T-helper 2 cell treated with Interferon-gamma antibody and Interleukin-4, amounts not matched to agents 5 μg/mL and 100 μg/mL, for 36 hours (primary cell): ENCODE results near the gene DCAF6.
A peak's percentile ranks its signal among the peaks of the same experiment; 100 is the strongest.
"Not testable (repeated sequence)": the region's sequence is repeated elsewhere in the genome, so short reads cannot be mapped to it uniquely, and the experiment has no call there.

Experiments used
- DNase-seq: peaks from one replicate; pipeline ENCODE4 v3.0.0; 2021; ENCODE audit warnings: low spot score
- H3K27ac Mint-ChIP-seq: one replicate; pipeline ENCODE4 v1.8.0; 2021; ENCODE audit warnings: mild to moderate bottlenecking, mixed read lengths
- H3K27me3 Mint-ChIP-seq: one replicate; pipeline ENCODE4 v1.8.0; 2021; ENCODE audit warnings: low read depth, mixed read lengths
- H3K36me3 Mint-ChIP-seq: one replicate; pipeline ENCODE4 v1.8.0; 2021; ENCODE audit warnings: low read depth, mixed read lengths
- H3K4me1 Mint-ChIP-seq: one replicate; pipeline ENCODE4 v1.8.0; 2021; ENCODE audit warnings: low read depth, mixed read lengths
- H3K4me3 Mint-ChIP-seq: one replicate; pipeline ENCODE4 v1.8.0; 2022; ENCODE audit warnings: mild to moderate bottlenecking, moderate library complexity, mixed read lengths
- H3K9me3 Mint-ChIP-seq: one replicate; pipeline ENCODE4 v1.8.0; 2021; ENCODE audit warnings: mixed read lengths

The DCAF6 gene

DNA sequence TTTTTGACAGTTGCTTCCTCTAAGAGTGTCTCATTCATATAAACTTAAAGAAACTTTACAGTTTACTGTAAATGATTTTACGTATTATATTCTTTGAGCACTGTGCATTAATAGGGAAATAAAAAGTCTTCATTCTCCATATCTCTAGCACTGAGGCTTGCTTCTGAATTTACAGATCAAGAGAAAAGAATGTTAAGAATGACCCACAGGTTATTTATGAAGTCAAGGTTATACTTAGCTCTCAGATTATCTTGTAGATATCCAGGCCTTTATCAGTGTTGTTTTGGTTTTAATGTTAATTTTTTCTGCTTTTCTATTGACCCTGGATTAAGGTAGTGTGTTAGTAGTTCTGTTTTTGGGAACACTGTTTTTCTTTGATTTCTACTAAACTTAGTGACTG is 108.8 kb downstream of the DCAF6 start:
- Mint-ChIP-seq H3K9me3 (no peaks in the 10 kb centered on the region), H3K27ac (no peak overlapping the region), H3K27me3 (no peaks in the 10 kb centered on the region), H3K36me3 (peaks cover 18% of the 10 kb centered on the region), H3K4me1 (no peaks in the 10 kb centered on the region), H3K4me3 (no peak overlapping the region)
- no peak for DNase-seq

- H3K4me3 Mint-ChIP-seq: no peak overlapping the region
- no peak for DNase-seq
- H3K4me1 Mint-ChIP-seq: peaks cover 7% of the 10 kb centered on the region
- no peaks in the 10 kb centered on the region for H3K9me3 Mint-ChIP-seq
- no peak overlapping the region for H3K27ac Mint-ChIP-seq
- peaks cover 8% of the 10 kb centered on the region for H3K36me3 Mint-ChIP-seq
- no peaks in the 10 kb centered on the region for H3K27me3 Mint-ChIP-seq
These were observed 113.8 kb downstream of the DCAF6 start for GRCh38 chr1:168050307-168050706.

GRCh38 chr1:168050880-168051279 is 114.4 kb downstream of the DCAF6 start:
- peaks cover 7% of the 10 kb centered on the region for H3K4me1 Mint-ChIP-seq
- no peak for DNase-seq
- no peak overlapping the region for H3K27ac Mint-ChIP-seq
- no peaks in the 10 kb centered on the region for H3K27me3 Mint-ChIP-seq
- no peak overlapping the region for H3K4me3 Mint-ChIP-seq
- H3K9me3 Mint-ChIP-seq: no peaks in the 10 kb centered on the region
- H3K36me3 Mint-ChIP-seq: peaks cover 11% of the 10 kb centered on the region

DNA sequence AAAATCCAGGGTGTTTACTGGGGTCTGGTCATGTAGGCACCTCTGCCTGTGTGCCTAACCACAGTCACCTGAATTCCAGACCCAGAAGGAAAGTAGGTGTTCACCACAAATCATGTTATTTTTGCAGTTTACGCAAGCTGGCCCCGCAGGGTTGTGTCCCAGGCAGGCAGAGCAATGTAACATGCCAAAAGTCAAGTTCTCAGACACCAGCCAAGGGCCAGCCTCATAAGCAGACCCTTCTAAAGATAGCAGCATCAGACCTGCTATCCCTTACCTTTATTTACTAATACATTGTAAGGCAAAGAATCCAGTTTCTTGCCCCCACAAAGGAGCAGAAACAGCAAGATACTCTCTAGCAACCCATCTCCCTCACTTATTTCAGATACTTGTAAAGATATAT is 117.2 kb downstream of the DCAF6 start:
- Mint-ChIP-seq H3K4me1 (peaks cover 7% of the 10 kb centered on the region), H3K4me3 (no peak overlapping the region), H3K9me3 (no peaks in the 10 kb centered on the region), H3K27ac (no peak overlapping the region), H3K27me3 (no peaks in the 10 kb centered on the region), H3K36me3 (peaks cover 10% of the 10 kb centered on the region)
- DNase-seq: no peak

DNA sequence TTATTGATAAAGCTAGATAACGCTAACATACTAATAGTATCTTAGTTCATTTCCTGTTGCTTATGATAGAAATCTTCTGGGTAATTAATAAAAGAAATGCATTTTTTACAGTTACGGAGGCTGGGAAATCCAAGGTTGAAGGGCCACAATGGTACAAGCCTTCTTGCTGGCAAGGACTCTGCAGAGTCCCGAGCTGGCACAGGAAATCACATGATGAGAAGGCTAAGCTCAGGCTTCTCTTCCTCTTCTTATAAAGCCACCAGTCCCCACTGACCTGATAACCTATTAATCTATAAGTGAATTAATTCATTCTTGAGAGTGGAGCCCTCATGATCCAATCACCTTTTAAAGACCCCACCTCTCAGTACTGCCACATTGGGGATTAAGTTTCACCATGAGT is 117.6 kb downstream of the DCAF6 start:
- H3K36me3 Mint-ChIP-seq: peaks cover 9% of the 10 kb centered on the region
- H3K4me1 Mint-ChIP-seq: peaks cover 7% of the 10 kb centered on the region
- no peak overlapping the region for H3K4me3 Mint-ChIP-seq
- no peaks in the 10 kb centered on the region for H3K27me3 Mint-ChIP-seq
- no peak for DNase-seq
- no peak overlapping the region for H3K27ac Mint-ChIP-seq
- H3K9me3 Mint-ChIP-seq: no peaks in the 10 kb centered on the region

DNA sequence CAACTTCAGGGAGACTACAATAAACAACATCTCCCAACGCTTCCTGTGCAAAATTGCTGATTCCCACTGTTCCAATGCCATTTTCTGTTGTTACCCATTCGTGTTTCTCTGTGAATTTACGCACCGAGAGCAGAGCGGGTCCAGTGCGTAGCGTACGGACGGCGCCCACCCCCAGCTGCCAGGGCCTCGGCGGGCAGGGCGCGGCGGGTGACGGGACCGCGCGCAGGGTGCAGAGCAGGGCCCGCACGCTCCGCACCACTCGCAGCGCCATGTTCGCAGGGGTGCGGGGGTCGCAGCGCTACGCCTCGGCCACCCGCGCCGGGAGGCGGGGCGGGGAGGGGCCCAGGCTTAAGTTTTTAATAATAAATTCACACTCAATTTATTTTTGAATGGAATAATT is 119.7 kb downstream of the DCAF6 start:
- H3K4me3 Mint-ChIP-seq, H3K36me3 Mint-ChIP-seq, H3K27ac Mint-ChIP-seq, H3K4me1 Mint-ChIP-seq, H3K9me3 Mint-ChIP-seq, H3K27me3 Mint-ChIP-seq, DNase-seq: not testable (repeated sequence)

DNA sequence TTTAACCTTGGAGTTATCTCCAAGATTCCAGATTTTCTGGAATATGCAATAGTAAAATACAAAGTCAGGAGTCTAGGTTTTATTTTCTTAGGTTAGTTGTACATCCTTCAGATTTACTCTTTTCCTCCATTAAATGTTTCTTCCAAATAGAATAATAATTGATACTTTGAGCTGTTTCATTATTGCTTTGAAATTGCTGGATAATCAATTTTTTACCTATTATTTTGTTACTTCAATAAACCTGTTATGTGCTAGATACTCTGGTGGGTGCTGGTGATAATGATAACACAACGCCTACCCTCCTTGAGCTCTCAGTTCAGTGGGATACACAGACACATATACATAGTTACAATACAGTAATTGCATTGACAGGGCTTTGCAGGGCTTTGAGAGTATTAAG is 120.9 kb downstream of the DCAF6 start:
- no peak for DNase-seq
- H3K4me3 Mint-ChIP-seq: no peak overlapping the region
- no peaks in the 10 kb centered on the region for H3K27me3 Mint-ChIP-seq
- H3K9me3 Mint-ChIP-seq: no peaks in the 10 kb centered on the region
- peaks cover 7% of the 10 kb centered on the region for H3K4me1 Mint-ChIP-seq
- H3K27ac Mint-ChIP-seq: no peak overlapping the region
- peaks cover 9% of the 10 kb centered on the region for H3K36me3 Mint-ChIP-seq

DNA sequence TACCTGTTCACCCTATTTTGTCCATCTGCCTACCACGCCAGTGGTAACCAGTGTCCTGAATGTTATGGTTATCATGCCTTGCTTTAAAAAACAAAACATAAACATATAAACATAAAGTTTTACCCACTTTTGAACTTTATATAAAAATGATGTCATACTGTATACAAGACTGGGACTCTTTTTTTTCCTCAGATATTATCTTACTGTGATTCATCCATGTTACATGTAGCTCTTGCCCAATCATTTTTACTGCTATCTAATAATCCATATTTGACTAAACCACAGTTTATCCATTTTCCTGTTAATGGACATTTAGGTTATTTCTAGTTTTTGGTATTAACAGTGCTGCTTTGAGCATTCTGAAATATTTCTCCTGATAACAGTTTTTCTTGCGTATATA is 121.4 kb downstream of the DCAF6 start:
- H3K36me3 Mint-ChIP-seq: peaks cover 9% of the 10 kb centered on the region
- no peak overlapping the region for H3K27ac Mint-ChIP-seq
- DNase-seq: no peak
- no peak overlapping the region for H3K4me3 Mint-ChIP-seq
- H3K27me3 Mint-ChIP-seq: no peaks in the 10 kb centered on the region
- peaks cover 7% of the 10 kb centered on the region for H3K4me1 Mint-ChIP-seq
- no peaks in the 10 kb centered on the region for H3K9me3 Mint-ChIP-seq

- no peaks in the 10 kb centered on the region for H3K9me3 Mint-ChIP-seq
- H3K4me3 Mint-ChIP-seq: no peak overlapping the region
- H3K36me3 Mint-ChIP-seq: peaks cover 5% of the 10 kb centered on the region
- H3K27ac Mint-ChIP-seq: no peak overlapping the region
- no peaks in the 10 kb centered on the region for H3K27me3 Mint-ChIP-seq
- DNase-seq: no peak
- H3K4me1 Mint-ChIP-seq: no peaks in the 10 kb centered on the region
These were observed 127.7 kb downstream of the DCAF6 start for GRCh38 chr1:168064216-168064615.

DNA sequence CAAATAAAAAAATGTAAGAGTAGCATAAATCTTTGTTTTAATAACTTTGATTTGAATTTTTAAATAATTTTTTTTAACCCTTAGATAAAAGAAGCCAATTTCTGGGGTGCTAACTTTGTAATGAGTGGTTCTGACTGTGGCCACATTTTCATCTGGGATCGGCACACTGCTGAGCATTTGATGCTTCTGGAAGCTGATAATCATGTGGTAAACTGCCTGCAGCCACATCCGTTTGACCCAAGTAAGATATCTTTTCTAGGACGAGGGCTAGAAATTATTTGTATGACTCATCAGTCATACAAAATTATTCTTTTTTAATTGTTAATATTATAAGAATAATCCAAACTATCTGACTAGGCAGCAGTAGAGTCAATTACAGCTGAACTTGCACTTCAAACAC is 129.0 kb downstream of the DCAF6 start:
- H3K4me1 Mint-ChIP-seq: no peaks in the 10 kb centered on the region
- no peaks in the 10 kb centered on the region for H3K9me3 Mint-ChIP-seq
- H3K27me3 Mint-ChIP-seq: no peaks in the 10 kb centered on the region
- DNase-seq: no peak
- peaks cover 7% of the 10 kb centered on the region for H3K36me3 Mint-ChIP-seq
- H3K27ac Mint-ChIP-seq: no peak overlapping the region
- H3K4me3 Mint-ChIP-seq: no peak overlapping the region

- Mint-ChIP-seq H3K4me3 (no peak overlapping the region), H3K27me3 (no peaks in the 10 kb centered on the region), H3K36me3 (peaks cover 21% of the 10 kb centered on the region), H3K4me1 (no peaks in the 10 kb centered on the region), H3K27ac (no peak overlapping the region), H3K9me3 (no peaks in the 10 kb centered on the region)
- DNase-seq: no peak
These were observed 132.9 kb downstream of the DCAF6 start for GRCh38 chr1:168069384-168069783.

DNA sequence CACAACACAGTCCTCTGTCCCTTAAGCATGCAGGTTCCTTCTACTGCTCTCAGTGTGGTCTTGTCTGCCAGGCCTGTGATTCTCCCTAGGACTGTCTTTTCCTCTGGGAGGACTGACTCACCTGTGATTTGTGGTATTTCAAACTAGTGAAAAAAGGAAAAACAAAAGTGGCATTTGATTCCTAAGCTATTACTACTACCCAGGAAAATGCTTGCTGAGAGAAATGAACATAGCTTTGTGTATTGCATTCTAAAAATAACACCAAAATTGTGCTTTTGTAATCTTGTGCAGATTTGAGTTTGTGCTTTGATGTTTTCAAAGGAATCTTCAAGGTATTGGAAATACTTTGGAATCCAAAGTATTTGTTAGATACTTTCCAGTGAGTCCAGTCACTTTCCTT is 143.3 kb downstream of the DCAF6 start:
- no peak overlapping the region for H3K4me3 Mint-ChIP-seq

GRCh38 chr1:168081373-168082007 is 145.0 kb downstream of the DCAF6 start:
- no peak overlapping the region for H3K4me3 Mint-ChIP-seq
- DNase-seq: no peak
- peaks cover 5% of the 10 kb centered on the region for H3K4me1 Mint-ChIP-seq
- H3K36me3 Mint-ChIP-seq: peaks cover 3% of the 10 kb centered on the region
- no peak overlapping the region for H3K27ac Mint-ChIP-seq
- H3K27me3 Mint-ChIP-seq: no peaks in the 10 kb centered on the region
- no peaks in the 10 kb centered on the region for H3K9me3 Mint-ChIP-seq

More for the DNA sequence above, 143.3 kb downstream of the DCAF6 start:
- Mint-ChIP-seq H3K36me3 (peaks cover 7% of the 10 kb centered on the region), H3K4me1 (peaks cover 4% of the 10 kb centered on the region), H3K27ac (no peak overlapping the region), H3K27me3 (no peaks in the 10 kb centered on the region), H3K9me3 (no peaks in the 10 kb centered on the region)
- DNase-seq: no peak

DNA sequence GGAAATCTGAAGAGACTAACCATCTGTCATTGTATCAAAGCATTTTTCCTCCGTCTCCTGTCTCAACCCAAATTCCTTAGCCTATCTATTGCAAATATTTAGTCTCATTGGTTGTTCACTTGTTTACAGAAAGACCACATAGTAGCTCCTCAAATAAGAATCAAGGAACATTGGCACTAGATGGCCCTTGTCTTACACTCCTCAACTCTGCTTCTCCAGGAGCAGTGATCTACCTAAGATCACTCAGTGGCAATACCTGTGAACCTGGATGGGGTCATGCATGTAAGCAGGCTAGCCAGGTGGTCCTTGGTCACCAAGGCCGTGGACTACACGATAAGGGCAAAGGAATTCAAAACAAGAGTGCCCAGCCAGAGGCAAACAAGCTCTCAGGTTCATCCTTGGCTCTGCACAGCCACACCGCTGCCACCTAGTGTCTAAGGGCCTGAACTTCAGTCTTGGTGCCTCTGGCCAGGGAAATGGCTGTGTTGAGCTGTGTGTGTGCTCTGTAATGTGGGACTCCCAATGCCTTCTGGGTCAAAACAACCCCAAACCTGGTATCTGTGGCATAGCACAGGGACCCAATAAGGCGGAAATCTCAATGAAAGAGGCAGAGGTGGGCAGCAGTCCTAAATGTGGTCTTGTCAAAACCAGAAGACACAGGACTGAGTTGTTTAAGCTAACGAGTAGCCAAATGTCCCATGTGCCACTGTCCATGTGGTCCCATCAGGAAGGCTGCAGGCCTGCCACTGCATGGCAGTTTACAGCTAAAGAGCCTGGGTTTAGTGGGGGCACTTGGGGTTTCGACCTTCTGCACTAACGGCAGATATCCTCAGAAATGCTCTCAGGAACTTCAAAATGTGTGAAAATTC is 145.8 kb downstream of the DCAF6 start:
- Mint-ChIP-seq H3K27me3 (no peaks in the 10 kb centered on the region), H3K4me3 (no peak overlapping the region), H3K36me3 (no peaks in the 10 kb centered on the region), H3K27ac (no peak overlapping the region), H3K9me3 (no peaks in the 10 kb centered on the region), H3K4me1 (peaks cover 5% of the 10 kb centered on the region)
- DNase-seq: peak; percentile 57
